Transverse colon (tissue), 3 donors: ENCODE measurements around the gene FAM83E.

Experiments used
- CTCF ChIP-seq, 5 experiments: fragments of 200-600 bp in 3 of 5; fragments of 450-650 bp in 2 of 5; sonication (generic) in 3 of 5; IDR thresholded peaks; 1 replicate in 2 of 5; 2 replicates in 3 of 5; pipeline ENCODE4 v1.5.1; 2016 to 2017; ENCODE audit warnings: antibody characterized with exemption in 5 of 5, inconsistent platforms in 3 of 5, mild to moderate bottlenecking in 2 of 5, moderate library complexity in 1 of 5
- POLR2A ChIP-seq: fragments of 450-650 bp; IDR thresholded peaks from one replicate; pipeline ENCODE4 v1.6.1; 2016; ENCODE audit warnings: antibody characterized with exemption, mild to moderate bottlenecking, moderate library complexity

- TF ChIP-seq CTCF (IDR thresholded peaks at IDR 0.05): no peak
- TF ChIP-seq POLR2A: no peak
Observed at GRCh38 chr19:48642862-48643261, 28.0 kb upstream of the FAM83E start.
